Hepatocyte (in vitro differentiated cells): ENCODE results near the gene ELK3. TPM values are rescaled to one million over a fixed set of nuclear protein-coding genes. Genes with fewer than 3 reads are reported as not detected.

ENCODE experiments used
- DNase-seq: peaks from one replicate; pipeline ENCODE4 v3.0.0-alpha.2; 2016; ENCODE audit warnings: low spot score
- H2AFZ ChIP-seq: fragments of 200-600 bp; sonication (generic); 2 replicates; pipeline ENCODE4 v1.6.0; 2016; ENCODE audit warnings: antibody characterized with exemption, mild to moderate bottlenecking
- H3K27ac ChIP-seq: fragments of 200-600 bp; sonication (generic); 2 replicates; pipeline ENCODE4 v1.5.1; 2016; ENCODE audit warnings: mild to moderate bottlenecking
- H3K27me3 ChIP-seq: fragments of 200-600 bp; sonication (generic); 2 replicates; pipeline ENCODE4 v1.6.1; 2016
- H3K36me3 ChIP-seq: fragments of 200-600 bp; sonication (generic); replicated peaks from 2 replicates; pipeline ENCODE4 v1.5.1; 2016; ENCODE audit warnings: low read depth; ENCODE audit not compliant: insufficient read depth
- H3K4me1 ChIP-seq: fragments of 200-600 bp; sonication (generic); 2 replicates; pipeline ENCODE4 v1.5.1; 2016; ENCODE audit warnings: mild to moderate bottlenecking, moderate library complexity; ENCODE audit not compliant: insufficient read depth
- H3K4me2 ChIP-seq: fragments of 200-600 bp; sonication (generic); 2 replicates; pipeline ENCODE4 v1.6.0; 2016
- H3K4me3 ChIP-seq: fragments of 200-600 bp; sonication (generic); 2 replicates; pipeline ENCODE4 v1.5.1; 2016; ENCODE audit warnings: mild to moderate bottlenecking
- H3K79me2 ChIP-seq: fragments of 200-600 bp; sonication (generic); 2 replicates; pipeline ENCODE4 v1.6.0; 2017; ENCODE audit warnings: mild to moderate bottlenecking
- H3K9me2 ChIP-seq: fragments of 200-600 bp; sonication (generic); replicated peaks from 2 replicates; pipeline ENCODE4 v1.6.0; 2017; ENCODE audit warnings: mild to moderate bottlenecking; ENCODE audit not compliant: insufficient read depth
- H3K9me3 ChIP-seq: fragments of 200-600 bp; sonication (generic); 2 replicates; pipeline ENCODE4 v1.5.1; 2016; ENCODE audit warnings: low read depth, mild to moderate bottlenecking
- H4K20me1 ChIP-seq: fragments of 200-600 bp; sonication (generic); 2 replicates; pipeline ENCODE4 v1.6.0; 2016; ENCODE audit warnings: mild to moderate bottlenecking; ENCODE audit not compliant: insufficient read depth, poor library complexity, severe bottlenecking
- CTCF ChIP-seq: fragments of 200-600 bp; sonication (generic); IDR thresholded peaks from 2 replicates; pipeline ENCODE4 v1.5.1; 2016; ENCODE audit warnings: antibody characterized with exemption, mild to moderate bottlenecking; ENCODE audit not compliant: poor library complexity
- EZH2 ChIP-seq: fragments of 200-600 bp; sonication (generic); IDR thresholded peaks from 2 replicates; pipeline ENCODE4 v1.6.1; 2016; ENCODE audit warnings: antibody characterized with exemption, mild to moderate bottlenecking, borderline replicate concordance
- EZH2phosphoT487 ChIP-seq: fragments of 200-600 bp; sonication (generic); IDR thresholded peaks from one replicate; pipeline ENCODE4 v1.6.1; 2018; ENCODE audit warnings: antibody characterized with exemption, mild to moderate bottlenecking, low read depth, moderate library complexity; ENCODE audit not compliant: unreplicated experiment, severe bottlenecking
- WGBS: methylation state at CpG from one replicate; pipeline ENCODE4 v1.1.6; 2016; ENCODE audit warnings: low lambda C conversion rate; ENCODE audit errors: missing lambda C conversion rate; 5-methylcytosine and 5-hydroxymethylcytosine counted together
- polyA plus RNA-seq: library from polyadenylated mRNA; unstranded; fragments of >200 nt; fragmentation: Nextera tagmentation; extraction: Ambion mirVana; gene quantifications from 2 replicates; pipeline ENCODE4 v1.2.1, GENCODE V29; 2016
- total RNA-seq: library from RNA; depleted of rRNA; stranded (reverse); fragments of >200 nt; gene quantifications from 2 replicates; pipeline ENCODE4 v1.2.3, GENCODE V29; 2014

The ELK3 gene
- total and polyA plus RNA-seq, 2 experiments from 2014 or later = 12.1 to 12.9 TPM

- no peaks in the 10 kb centered on the region for H3K4me1 ChIP-seq
- no peaks in the 10 kb centered on the region for H3K36me3 ChIP-seq
- DNase-seq = no peak
- no peak overlapping the region for H3K4me2 ChIP-seq
- H4K20me1 ChIP-seq = no peaks in the 10 kb centered on the region
- no peaks in the 10 kb centered on the region for H3K9me3 ChIP-seq
- no peaks in the 10 kb centered on the region for H3K27me3 ChIP-seq
- TF ChIP-seq EZH2phosphoT487 = no peak
- no peak for TF ChIP-seq EZH2
- TF ChIP-seq CTCF = no peak
- no peaks in the 10 kb centered on the region for H3K79me2 ChIP-seq
- H2AFZ ChIP-seq = no peak overlapping the region
- 91% methylated on average over 11 of the region's 11 CpGs for WGBS
- no peak overlapping the region for H3K27ac ChIP-seq
- no peak overlapping the region for H3K4me3 ChIP-seq
- no peaks in the 10 kb centered on the region for H3K9me2 ChIP-seq
These were observed 42.0 kb upstream of the ELK3 start for GRCh38 chr12:96152164-96152563.

- Histone ChIP-seq H3K36me3 (no peaks in the 10 kb centered on the region), H3K9me2 (no peaks in the 10 kb centered on the region), H4K20me1 (no peaks in the 10 kb centered on the region), H3K9me3 (no peaks in the 10 kb centered on the region), H3K79me2 (no peaks in the 10 kb centered on the region), H3K4me3 (no peak overlapping the region), H3K4me2 (no peak overlapping the region), H2AFZ (no peak overlapping the region), H3K27me3 (no peaks in the 10 kb centered on the region), H3K4me1 (no peaks in the 10 kb centered on the region), H3K27ac (no peak overlapping the region)
- 86% methylated on average over 19 of the region's 19 CpGs for WGBS
- no peak for DNase-seq
- TF ChIP-seq CTCF = no peak
- no peak for TF ChIP-seq EZH2
- no peak for TF ChIP-seq EZH2phosphoT487
These were observed 40.9 kb upstream of the ELK3 start for GRCh38 chr12:96153131-96153725.

- no peak overlapping the region for H3K4me2 ChIP-seq
- H3K79me2 ChIP-seq = no peaks in the 10 kb centered on the region
- no peak overlapping the region for H2AFZ ChIP-seq
- H3K27ac ChIP-seq = no peak overlapping the region
- no peak overlapping the region for H3K4me3 ChIP-seq
- no peak for DNase-seq
- WGBS = 90% methylated on average over 3 of the region's 3 CpGs
- H3K36me3 ChIP-seq = no peaks in the 10 kb centered on the region
- no peaks in the 10 kb centered on the region for H3K9me2 ChIP-seq
- TF ChIP-seq EZH2phosphoT487 = no peak
- no peak for TF ChIP-seq EZH2
- no peak for TF ChIP-seq CTCF
- no peaks in the 10 kb centered on the region for H3K27me3 ChIP-seq
- no peaks in the 10 kb centered on the region for H3K4me1 ChIP-seq
- no peaks in the 10 kb centered on the region for H3K9me3 ChIP-seq
- no peaks in the 10 kb centered on the region for H4K20me1 ChIP-seq
These were observed 39.0 kb upstream of the ELK3 start for GRCh38 chr12:96155181-96155580.

- Histone ChIP-seq H3K9me3 (no peaks in the 10 kb centered on the region), H4K20me1 (no peaks in the 10 kb centered on the region), H3K4me2 (no peak overlapping the region), H3K79me2 (no peaks in the 10 kb centered on the region), H3K27ac (no peak overlapping the region), H3K4me1 (no peaks in the 10 kb centered on the region), H3K4me3 (no peak overlapping the region), H3K9me2 (no peaks in the 10 kb centered on the region), H3K27me3 (no peaks in the 10 kb centered on the region), H2AFZ (no peak overlapping the region), H3K36me3 (no peaks in the 10 kb centered on the region)
- DNase-seq = no peak
- TF ChIP-seq CTCF = no peak
- no peak for TF ChIP-seq EZH2phosphoT487
- no peak for TF ChIP-seq EZH2
- WGBS = 77% methylated on average over 7 of the region's 7 CpGs
These were observed 38.4 kb upstream of the ELK3 start for GRCh38 chr12:96155781-96156180.
